Peyer's patch (tissue), 4 donors: ENCODE measurements around the gene NPTXR.

Experiments
- CTCF ChIP-seq, 6 experiments: fragments of 450-650 bp in 4 of 6; fragments of 200-600 bp in 2 of 6; sonication (generic) in 1 of 6; IDR thresholded peaks; one replicate each; pipeline ENCODE4 v1.5.1; 2017 to 2019; ENCODE audit warnings: antibody characterized with exemption in 6 of 6, mild to moderate bottlenecking in 3 of 6, moderate library complexity in 1 of 6
- POLR2A ChIP-seq, 2 donors: fragments of 450-650 bp; IDR thresholded peaks; one replicate each; pipeline ENCODE4 v1.5.1; 2017; ENCODE audit warnings: antibody characterized with exemption in 2 of 2, mild to moderate bottlenecking in 2 of 2, moderate library complexity in 2 of 2

- no peak for TF ChIP-seq CTCF (IDR thresholded peaks at IDR 0.05)
- no peak for TF ChIP-seq POLR2A (IDR thresholded peaks at IDR 0.05)
Measured at GRCh38 chr22:38839686-38840085, 4.1 kb downstream of the NPTXR start.
